ENCODE results near the gene PCDHB7.
"Not testable (repeated sequence)": the region's sequence is repeated elsewhere in the genome, so short reads cannot be mapped to it uniquely, and the experiment has no call there.

PCDHB7 gene

GRCh38 chr5:141224844-141225243, 52.4 kb downstream of the PCDHB7 start:
- not testable (repeated sequence) for DNase-seq (ENCODE audit: low read depth in 2 of 2)

DNA sequence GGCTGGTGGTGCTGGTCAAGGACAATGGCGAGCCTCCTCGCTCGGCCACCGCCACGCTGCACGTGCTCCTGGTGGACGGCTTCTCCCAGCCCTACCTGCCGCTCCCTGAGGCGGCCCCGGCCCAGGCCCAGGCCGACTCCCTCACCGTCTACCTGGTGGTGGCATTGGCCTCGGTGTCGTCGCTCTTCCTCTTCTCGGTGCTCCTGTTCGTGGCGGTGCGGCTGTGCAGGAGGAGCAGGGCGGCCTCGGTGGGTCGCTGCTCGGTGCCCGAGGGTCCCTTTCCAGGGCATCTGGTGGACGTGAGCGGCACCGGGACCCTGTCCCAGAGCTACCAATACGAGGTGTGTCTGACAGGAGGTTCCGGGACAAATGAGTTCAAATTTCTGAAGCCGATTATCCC, 53.0 kb downstream of the PCDHB7 start:
- not testable (repeated sequence) for DNase-seq (ENCODE audit: low read depth in 2 of 2)
